Breast epithelium (tissue), 3 donors: ENCODE results near the gene FRMPD4.

Source experiments
- POLR2AphosphoS5 ChIP-seq, 3 donors: sonication (generic); formaldehyde crosslinking; IDR thresholded peaks; one replicate each; pipeline ENCODE4 v1.6.1; 2017; ENCODE audit warnings: antibody characterized with exemption in 3 of 3
- TF ChIP-seq, protein P1 (sequence below), 3 donors: fragments of 450-650 bp; IDR thresholded peaks; one replicate each; pipeline ENCODE4 v1.5.1; 2016 to 2017; ENCODE audit warnings: antibody characterized with exemption in 3 of 3, mild to moderate bottlenecking in 3 of 3, moderate library complexity in 3 of 3

DNA sequence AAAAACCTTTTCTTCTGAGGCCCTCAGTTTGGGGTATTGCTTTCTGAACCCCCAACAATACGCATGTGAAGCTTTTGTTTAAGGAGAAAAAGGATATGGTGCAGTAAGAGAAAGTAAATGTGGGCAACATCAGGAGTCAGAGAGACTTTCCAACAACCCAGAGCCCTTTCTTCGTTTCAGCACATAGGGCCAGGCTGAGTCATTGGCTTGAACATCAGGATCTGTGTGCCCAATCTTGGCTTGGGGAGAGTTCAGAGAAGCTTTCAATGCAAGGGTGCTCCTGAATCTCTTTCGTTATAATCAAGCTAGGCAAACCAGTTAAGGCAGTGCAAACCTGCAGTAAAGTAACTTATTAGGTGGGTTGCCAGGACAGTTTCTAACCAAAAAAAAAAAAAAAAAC, 191.2 kb downstream of the FRMPD4 start:
- TF ChIP-seq, protein P1, sequence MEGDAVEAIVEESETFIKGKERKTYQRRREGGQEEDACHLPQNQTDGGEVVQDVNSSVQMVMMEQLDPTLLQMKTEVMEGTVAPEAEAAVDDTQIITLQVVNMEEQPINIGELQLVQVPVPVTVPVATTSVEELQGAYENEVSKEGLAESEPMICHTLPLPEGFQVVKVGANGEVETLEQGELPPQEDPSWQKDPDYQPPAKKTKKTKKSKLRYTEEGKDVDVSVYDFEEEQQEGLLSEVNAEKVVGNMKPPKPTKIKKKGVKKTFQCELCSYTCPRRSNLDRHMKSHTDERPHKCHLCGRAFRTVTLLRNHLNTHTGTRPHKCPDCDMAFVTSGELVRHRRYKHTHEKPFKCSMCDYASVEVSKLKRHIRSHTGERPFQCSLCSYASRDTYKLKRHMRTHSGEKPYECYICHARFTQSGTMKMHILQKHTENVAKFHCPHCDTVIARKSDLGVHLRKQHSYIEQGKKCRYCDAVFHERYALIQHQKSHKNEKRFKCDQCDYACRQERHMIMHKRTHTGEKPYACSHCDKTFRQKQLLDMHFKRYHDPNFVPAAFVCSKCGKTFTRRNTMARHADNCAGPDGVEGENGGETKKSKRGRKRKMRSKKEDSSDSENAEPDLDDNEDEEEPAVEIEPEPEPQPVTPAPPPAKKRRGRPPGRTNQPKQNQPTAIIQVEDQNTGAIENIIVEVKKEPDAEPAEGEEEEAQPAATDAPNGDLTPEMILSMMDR (IDR thresholded peaks at IDR 0.05) = no peak
- no peak for TF ChIP-seq POLR2AphosphoS5 (IDR thresholded peaks at IDR 0.05)
